GM20000 (cell line): ENCODE data around the gene DYNLT4.
"Not testable (repeated sequence)": the region's sequence is repeated elsewhere in the genome, so short reads cannot be mapped to it uniquely, and the experiment has no call there.

Experiments
- DNase-seq: peaks from one replicate; pipeline ENCODE4 v3.0.0; 2012; ENCODE audit warnings: low spot score
- TF ChIP-seq, protein P1 (sequence below): IDR thresholded peaks from 2 replicates; pipeline ENCODE4 v1.5.1; 2012; ENCODE audit warnings: mild to moderate bottlenecking, control low read depth; ENCODE audit errors: extremely low read depth, missing control alignments

DYNLT4 gene

GRCh38 chr1:44847845-44848244 is 40.7 kb upstream of the DYNLT4 start:
- no peak for DNase-seq
- TF ChIP-seq, protein P1, sequence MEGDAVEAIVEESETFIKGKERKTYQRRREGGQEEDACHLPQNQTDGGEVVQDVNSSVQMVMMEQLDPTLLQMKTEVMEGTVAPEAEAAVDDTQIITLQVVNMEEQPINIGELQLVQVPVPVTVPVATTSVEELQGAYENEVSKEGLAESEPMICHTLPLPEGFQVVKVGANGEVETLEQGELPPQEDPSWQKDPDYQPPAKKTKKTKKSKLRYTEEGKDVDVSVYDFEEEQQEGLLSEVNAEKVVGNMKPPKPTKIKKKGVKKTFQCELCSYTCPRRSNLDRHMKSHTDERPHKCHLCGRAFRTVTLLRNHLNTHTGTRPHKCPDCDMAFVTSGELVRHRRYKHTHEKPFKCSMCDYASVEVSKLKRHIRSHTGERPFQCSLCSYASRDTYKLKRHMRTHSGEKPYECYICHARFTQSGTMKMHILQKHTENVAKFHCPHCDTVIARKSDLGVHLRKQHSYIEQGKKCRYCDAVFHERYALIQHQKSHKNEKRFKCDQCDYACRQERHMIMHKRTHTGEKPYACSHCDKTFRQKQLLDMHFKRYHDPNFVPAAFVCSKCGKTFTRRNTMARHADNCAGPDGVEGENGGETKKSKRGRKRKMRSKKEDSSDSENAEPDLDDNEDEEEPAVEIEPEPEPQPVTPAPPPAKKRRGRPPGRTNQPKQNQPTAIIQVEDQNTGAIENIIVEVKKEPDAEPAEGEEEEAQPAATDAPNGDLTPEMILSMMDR, result no peak

- TF ChIP-seq, protein P1, result no peak
- DNase-seq, result no peak
These were observed 39.8 kb upstream of the DYNLT4 start for GRCh38 chr1:44846985-44847384.

DNA sequence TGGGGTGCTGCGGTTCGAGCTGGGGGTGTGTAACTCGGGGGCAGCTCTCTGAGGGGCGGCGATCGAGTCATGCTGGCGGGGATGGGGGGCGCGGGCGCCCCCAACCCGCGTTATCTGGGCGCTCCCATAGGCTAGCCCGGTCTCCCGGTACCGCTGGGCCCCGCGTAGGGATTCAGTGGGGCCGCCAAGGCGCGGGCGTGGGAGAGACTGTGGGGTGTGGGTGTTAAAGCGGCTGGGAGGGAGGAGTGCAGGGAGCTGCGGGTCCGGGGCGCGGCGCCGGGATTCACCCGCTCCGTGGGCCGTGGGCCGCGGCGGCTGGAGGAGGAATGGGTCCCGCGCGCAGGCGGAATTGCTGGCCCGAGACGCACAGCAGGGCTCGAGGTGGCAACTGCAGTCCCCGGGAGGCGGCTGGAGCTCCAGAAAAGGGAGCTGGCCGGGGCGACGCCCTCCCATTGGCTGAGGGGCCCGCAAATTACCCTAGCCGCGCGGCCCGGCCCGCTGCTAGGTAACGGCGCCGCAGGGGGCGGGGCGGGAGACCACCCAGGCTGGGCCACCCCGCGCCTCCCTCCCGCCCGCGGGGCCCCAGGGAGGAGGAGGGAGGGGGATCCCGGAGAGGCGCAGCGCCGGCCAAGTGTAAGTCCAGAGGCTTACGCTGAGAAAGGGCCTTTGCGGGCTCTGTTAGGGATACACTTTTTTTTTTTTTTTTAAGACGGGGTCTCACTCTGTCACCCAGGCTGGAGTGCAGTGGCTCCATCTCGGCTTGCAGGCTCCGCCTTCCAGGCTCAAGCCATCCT is 35.9 kb upstream of the DYNLT4 start, which contains the start of gene PTCH2:
PTCH2 (minus strand) TSS at position 392 of the 794 bp plus-strand sequence; CDS start at position 71, 321 bp downstream.
- TF ChIP-seq, protein P1, result no peak
- DNase-seq, result peak; percentile 80

- TF ChIP-seq, protein P1, result no peak
- no peak for DNase-seq
These were observed 35.3 kb upstream of the DYNLT4 start for GRCh38 chr1:44842486-44842861.

DNA sequence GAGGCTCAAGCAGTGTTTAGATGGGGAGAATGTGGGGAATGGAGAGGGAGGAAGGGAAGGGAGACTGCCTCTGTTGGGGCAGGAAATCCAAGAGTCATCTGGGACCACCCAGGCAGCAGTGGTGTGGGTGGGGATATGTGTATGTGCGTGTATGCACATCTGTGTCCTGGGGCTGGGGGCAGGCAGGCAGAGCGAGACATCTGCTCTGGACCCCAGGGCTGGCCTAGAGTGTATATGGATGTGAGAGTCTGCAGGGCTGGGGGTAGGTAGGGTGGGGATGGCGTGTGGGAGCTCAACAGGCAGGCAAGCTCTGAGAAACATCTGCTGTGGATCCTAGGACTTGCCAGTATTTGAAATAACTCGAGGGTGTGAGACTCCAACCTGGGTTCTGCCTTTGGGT is 32.4 kb upstream of the DYNLT4 start:
- TF ChIP-seq, protein P1, result no peak
- no peak for DNase-seq

GRCh38 chr1:44838294-44838693 is 31.1 kb upstream of the DYNLT4 start:
- not testable (repeated sequence) for DNase-seq

GRCh38 chr1:44835738-44836675 is 28.9 kb upstream of the DYNLT4 start:
- TF ChIP-seq, protein P1, result peak; percentile 86
- DNase-seq, result peak; percentile 89
